Measurements from ENCODE around the gene ALMS1. TPM values are rescaled to one million over a fixed set of nuclear protein-coding genes. Genes with fewer than 3 reads are reported as not detected.
"Not testable (repeated sequence)": the region's sequence is repeated elsewhere in the genome, so short reads cannot be mapped to it uniquely, and the experiment has no call there.

ALMS1 gene
- polyA plus RNA-seq, 2 of the 4 experiments (the other 2 are of a cell fraction) = 5.2 to 13.5 TPM

GRCh38 chr2:73647690-73648089, 262.1 kb downstream of the ALMS1 start:
- ATAC-seq; H3K9me3 ChIP-seq; H3K4me3 ChIP-seq; DNase-seq (ENCODE audit: low read depth in 1 of 2, low spot score in 1 of 2); POLR2A ChIA-PET; H3K4me1 ChIP-seq; H3K27ac ChIP-seq; FAIRE-seq: not testable (repeated sequence)
- CTCF ChIA-PET = interaction anchor here (1.6 to 1.7 kb wide), 2 partner anchors 12 to 36 kb away, joined by 3 to 6 read pairs; no protein-coding TSS in a partner anchor
- 35% methylated on average over 7 of the region's 10 CpGs for WGBS (ENCODE audit: missing lambda C conversion rate)
- H3K4me2 ChIP-seq = peak overlapping the region; percentile 28; the same call in 1 of the 3 replicates

- WGBS (ENCODE audit: missing lambda C conversion rate) = 37% methylated on average over 6 of the region's 6 CpGs
- no peak for DNase-seq (ENCODE audit: low read depth in 1 of 2, low spot score in 1 of 2)
- ChIA-PET CTCF (interaction anchor here (1.3 kb wide), 1 partner anchor 12 kb away, joined by 3 read pairs; no protein-coding TSS in a partner anchor), POLR2A (no interaction called here)
- TF ChIP-seq NPAS2 (CRISPR knock-in tag; IDR thresholded peaks at IDR 0.05; ENCODE audit: borderline replicate concordance) (no peak), EHMT2 (IDR thresholded peaks at IDR 0.05; ENCODE audit: low read depth) (no peak), FOXS1 (CRISPR knock-in tag; IDR thresholded peaks at IDR 0.05) (no peak), RCOR1 (IDR thresholded peaks at IDR 0.05; ENCODE audit: low read depth, low read length) (no peak)
- Histone ChIP-seq H3K27ac (no peak overlapping the region), H3K9me3 (no peaks in the 10 kb centered on the region), H3K4me1 (no peaks in the 10 kb centered on the region), H3K4me3 (no peak overlapping the region), H3K4me2 (no peak overlapping the region)
- no peak for FAIRE-seq
- peak; percentile 37 to 55; a peak in 3 of 6 replicates for ATAC-seq
These were observed 266.1 kb downstream of the ALMS1 start for GRCh38 chr2:73651591-73652230.

- ATAC-seq (no peak; a peak in 2 of 6 replicates), FAIRE-seq (no peak), DNase-seq (ENCODE audit: low read depth in 1 of 2, low spot score in 1 of 2) (no peak)
- TF ChIP-seq SMC3 (IDR thresholded peaks at IDR 0.05) = no peak
- TF ChIP-seq USF2 (IDR thresholded peaks at IDR 0.05) = no peak
- TF ChIP-seq NFE2L2 (conservative IDR thresholded peaks at IDR 0.05; ENCODE audit: low read length) = no peak
- no peak for TF ChIP-seq CBX8 (IDR thresholded peaks at IDR 0.05)
- no peak for TF ChIP-seq BHLHE40 (IDR thresholded peaks at IDR 0.05; ENCODE audit: low read depth, low read length)
- TF ChIP-seq RNF2 (IDR thresholded peaks at IDR 0.05; ENCODE audit: borderline replicate concordance, low read depth) = no peak
- TF ChIP-seq ZC3H11A (IDR thresholded peaks at IDR 0.05) = no peak
- TF ChIP-seq, protein P1, sequence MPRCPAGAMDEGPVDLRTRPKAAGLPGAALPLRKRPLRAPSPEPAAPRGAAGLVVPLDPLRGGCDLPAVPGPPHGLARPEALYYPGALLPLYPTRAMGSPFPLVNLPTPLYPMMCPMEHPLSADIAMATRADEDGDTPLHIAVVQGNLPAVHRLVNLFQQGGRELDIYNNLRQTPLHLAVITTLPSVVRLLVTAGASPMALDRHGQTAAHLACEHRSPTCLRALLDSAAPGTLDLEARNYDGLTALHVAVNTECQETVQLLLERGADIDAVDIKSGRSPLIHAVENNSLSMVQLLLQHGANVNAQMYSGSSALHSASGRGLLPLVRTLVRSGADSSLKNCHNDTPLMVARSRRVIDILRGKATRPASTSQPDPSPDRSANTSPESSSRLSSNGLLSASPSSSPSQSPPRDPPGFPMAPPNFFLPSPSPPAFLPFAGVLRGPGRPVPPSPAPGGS (IDR thresholded peaks at IDR 0.05) = no peak
- no peak for TF ChIP-seq ESRRA (IDR thresholded peaks at IDR 0.05; ENCODE audit: borderline replicate concordance, low read length)
- no peak for TF ChIP-seq CEBPB (IDR thresholded peaks at IDR 0.05)
- no peak for TF ChIP-seq RARB (CRISPR knock-in tag; IDR thresholded peaks at IDR 0.05)
- no peak for TF ChIP-seq POLR2A (IDR thresholded peaks at IDR 0.05; ENCODE audit: low read length)
- no peak for TF ChIP-seq HMGXB4 (CRISPR knock-in tag; IDR thresholded peaks at IDR 0.05; ENCODE audit: borderline replicate concordance)
- TF ChIP-seq NR3C1 (IDR thresholded peaks at IDR 0.05) = no peak
- TF ChIP-seq JUN (IDR thresholded peaks at IDR 0.05) = no peak
- TF ChIP-seq ZSCAN20 (CRISPR knock-in tag; IDR thresholded peaks at IDR 0.05) = no peak
- H3K4me1 ChIP-seq = no peaks in the 10 kb centered on the region
- POLR2A ChIA-PET = no interaction called here
- no peak overlapping the region for H3K27ac ChIP-seq
- WGBS (ENCODE audit: missing lambda C conversion rate) = 47% methylated on average over 3 of the region's 3 CpGs
- no peak overlapping the region for H3K4me3 ChIP-seq
- no peak overlapping the region for H3K4me2 ChIP-seq
- no peaks in the 10 kb centered on the region for H3K9me3 ChIP-seq
- CTCF ChIA-PET = no interaction called here
These were observed 266.7 kb downstream of the ALMS1 start for GRCh38 chr2:73652348-73652747.
